SW 1271 (cell line): ENCODE data around the gene WRNIP1.
"Not testable (repeated sequence)": the region's sequence is repeated elsewhere in the genome, so short reads cannot be mapped to it uniquely, and the experiment has no call there.

Experiments used
- DNase-seq, 2 experiments: peaks; one replicate each; lab custom pipeline; 2025; lab: John Stamatoyannopoulos, UW

Gene WRNIP1

DNA sequence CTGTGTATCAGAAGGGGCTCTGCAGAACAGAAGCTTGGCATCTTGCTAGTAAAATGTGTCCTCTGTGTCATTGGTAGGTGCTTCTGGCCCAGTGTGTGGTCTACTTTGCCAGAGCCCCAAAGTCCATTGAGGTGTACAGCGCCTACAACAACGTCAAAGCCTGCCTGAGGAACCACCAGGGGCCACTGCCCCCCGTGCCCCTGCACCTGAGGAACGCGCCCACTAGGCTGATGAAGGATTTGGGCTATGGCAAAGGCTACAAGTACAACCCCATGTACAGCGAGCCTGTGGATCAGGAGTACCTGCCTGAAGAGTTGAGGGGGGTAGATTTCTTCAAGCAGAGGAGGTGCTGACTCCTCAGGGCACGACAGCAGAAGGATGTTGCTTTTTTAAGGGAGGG, 19.7 kb downstream of the WRNIP1 start:
- DNase-seq, result no peak

DNA sequence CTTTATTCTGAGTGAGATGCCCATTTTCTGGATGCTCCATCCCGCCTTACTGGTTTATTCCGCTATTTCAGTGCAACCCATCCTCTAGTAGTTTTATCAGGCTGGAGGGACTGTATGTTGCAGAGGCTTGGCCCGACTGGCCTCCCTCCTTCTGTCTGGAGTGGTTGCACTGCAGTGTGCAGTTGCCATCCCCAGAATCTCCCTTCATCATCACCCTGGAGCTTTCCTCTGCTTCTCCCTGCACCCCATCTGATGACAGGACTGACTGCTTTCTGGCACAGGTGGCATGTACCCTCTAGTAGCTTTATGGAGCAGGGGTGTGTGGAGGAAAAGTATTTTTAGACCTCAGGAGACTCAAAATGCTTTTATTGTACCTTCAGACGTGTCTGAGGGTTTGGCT, 21.1 kb downstream of the WRNIP1 start:
- no peak for DNase-seq

DNA sequence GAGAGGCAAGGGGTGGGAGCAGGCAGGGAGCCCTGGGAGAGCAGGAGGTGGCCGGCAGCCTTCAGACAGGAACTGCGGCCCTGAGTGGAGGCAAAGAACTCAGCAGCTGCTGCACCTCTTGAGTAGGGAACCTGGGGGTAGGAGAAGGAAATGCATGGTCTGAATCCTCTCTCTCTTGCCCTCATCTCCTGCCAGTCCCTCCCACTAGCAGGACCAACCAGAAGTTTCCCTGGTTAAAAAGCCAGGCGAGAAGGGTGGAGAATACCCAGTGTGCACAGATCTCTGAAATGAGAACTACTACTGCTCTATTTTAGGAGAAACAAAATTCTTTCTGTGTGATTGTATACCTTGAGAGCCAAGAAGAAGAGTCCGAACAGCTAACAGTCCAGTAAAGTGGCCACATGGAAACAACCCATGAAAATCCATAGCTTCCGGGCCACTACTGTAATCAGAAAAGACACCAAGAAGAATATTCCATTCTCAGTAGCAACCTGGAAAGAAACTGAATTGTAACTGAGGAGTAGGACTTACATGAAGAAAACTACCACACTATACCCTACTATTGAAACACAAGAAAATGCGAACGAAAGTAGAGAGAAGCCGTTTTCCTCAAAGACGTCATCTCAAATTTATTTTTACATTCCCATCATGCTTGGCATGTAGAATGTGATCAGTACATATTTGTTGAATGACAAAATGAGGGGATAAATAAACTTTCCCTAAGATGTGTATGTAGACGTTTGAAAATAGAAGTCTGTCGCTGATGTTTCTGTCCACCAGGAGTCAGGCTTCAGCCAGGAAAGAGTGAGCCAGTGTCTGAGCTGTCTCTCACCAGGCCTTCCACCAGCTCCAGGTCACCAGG, 25.6 kb downstream of the WRNIP1 start:
- peak; percentile 43 to 82 for DNase-seq

DNA sequence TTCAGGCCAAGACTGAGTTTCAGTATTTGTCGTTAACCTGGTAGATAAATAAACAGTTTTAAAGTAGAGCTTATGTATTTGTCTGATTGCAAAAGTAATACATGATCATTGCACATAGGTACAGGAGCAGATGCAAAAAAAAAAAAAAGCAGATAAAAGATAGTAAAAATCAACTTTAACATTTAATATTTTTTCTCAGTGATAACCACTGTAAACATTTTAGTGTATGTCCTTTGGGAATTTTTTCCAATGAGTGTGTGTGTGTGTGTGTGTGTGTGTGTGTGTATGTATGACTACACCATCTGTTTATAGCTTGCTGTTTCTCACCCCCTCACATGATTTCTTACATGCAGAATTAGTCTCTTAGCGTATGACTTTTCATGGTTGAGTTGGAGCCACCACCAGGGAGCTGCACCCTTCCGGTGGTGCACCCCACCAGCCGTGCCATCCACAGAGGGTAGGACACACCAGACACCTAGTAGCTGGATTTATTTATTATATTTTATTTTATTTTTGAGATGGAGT, 26.3 kb downstream of the WRNIP1 start:
- DNase-seq, result no peak

DNA sequence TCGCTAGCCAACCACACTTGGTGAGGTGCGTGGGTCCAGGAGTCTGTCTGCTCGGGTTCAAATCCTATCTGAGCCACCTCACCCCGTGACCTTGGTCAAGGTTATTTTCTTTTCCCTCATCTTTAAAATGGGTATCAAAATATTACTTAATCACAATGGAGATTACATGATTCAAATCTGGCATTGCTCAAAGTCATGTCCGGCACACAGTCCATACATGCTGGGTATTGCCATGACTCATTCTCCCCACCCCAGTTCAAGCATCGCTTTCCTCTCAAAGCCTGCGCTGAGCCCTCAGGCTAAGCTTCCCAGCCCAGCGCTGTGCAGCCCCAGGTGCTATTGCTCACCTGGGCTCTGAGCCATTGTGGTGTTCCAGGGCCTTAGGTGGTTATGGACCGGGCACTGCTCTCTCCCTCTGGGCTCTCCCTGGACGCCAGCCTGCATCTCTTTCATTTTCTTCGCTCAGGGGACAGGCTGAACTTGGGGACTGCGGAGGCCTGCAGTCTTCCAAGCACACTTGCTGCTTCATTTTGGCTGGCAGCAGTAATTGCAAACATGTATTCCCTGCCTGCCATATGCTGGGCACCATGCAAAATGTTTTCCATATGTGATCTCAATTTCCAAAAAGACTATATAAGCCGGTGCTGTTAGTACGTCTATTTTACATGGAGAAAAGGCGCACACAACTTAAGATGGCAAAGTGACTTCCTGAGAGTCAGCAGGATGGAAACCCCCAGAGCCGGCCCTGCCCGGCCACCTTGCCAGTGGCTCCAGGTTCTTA, 27.3 kb downstream of the WRNIP1 start:
- DNase-seq, result no peak

DNA sequence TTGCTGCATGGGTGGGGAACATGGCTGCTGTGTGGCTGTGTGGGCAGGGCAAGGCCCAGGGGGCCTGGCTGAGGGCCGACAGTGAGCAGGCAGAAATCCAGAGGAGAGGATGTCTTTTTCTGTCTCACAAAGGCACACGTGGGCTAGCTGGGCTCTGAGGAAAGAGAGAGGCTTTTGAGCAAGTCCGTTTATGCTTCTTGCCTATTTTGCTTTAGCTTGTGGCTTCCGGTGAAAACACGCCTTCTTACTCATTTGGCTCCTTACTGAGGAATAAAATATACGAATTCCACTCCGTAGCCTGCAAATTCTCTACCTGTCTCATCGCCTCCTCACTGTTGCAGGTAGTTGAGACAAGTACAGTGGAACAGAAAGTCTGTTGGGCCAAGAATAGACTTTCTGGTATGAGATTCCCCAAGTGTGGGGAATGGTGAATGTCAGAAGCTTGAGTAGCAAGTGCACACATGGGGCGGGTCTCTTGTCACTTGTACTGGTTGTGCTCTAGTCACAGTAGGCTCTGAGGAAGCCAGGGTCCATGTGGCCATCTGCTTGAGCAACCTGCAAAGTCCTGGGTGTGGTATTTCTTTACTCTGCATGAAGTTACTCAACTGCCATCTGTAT, 28.4 kb downstream of the WRNIP1 start:
- DNase-seq, result no peak

DNA sequence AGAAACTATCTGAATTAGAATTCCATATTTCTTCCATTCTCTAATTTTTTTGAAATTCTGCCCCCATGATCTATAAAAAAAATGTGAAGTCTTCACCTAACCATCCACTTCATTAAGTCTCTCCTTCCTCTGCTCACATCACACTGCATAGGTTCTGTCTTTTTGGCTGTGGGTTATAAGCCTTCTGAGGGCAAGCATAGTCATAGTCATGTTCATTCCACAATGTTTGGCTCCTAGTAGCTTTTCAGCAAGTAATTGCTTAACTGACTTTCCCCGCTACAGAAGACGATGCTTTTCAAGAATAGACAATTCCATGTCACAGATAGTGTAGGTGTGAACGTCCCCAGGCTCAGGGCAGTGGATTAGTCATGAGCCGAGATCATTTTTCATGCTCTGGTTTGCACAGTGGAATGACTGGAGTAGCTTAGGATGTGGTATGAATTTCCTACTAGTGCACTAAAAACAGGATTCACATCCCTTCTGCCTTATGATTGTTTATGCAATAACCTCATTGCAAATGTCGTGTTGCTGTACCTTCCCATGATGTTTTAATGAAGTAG, 29.1 kb downstream of the WRNIP1 start:
- DNase-seq, result no peak

DNA sequence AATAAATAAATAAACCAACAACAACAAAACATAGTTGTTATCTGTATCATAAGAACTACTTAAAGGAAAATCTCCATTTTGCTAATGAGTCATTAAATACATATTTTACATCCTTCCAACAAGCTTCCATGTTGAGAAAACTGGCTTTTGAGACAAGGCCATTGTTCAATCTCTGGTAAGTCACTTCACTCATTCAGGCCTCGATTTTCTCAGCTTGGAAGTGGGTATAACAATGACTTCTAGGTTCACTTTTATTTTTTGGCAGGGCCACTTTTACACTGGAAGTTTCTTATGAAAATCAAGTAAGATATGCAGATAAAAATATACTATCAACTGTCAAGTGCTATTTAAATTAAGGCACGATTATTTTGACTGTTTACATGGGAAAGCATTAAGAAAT, 30.0 kb downstream of the WRNIP1 start:
- DNase-seq, result no peak

DNA sequence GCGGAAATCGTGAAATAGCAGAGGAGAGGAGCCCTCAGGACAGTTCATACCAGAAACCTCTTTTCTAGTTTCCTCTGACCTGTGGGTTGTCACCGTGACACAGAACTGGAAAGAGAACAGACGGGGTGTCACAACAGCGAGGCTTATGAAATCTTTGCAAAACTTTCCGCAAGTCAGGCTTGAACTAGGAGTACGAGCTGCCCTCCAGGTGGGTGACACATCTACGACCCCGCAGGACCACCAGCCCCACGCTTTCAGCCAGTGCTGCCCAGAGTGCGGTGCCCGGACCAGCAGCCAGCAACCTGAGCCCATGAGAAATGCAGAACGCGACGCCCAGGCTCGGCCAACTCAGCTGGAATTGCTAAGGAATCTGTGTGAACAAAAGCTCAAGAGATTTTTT, 30.8 kb downstream of the WRNIP1 start:
- DNase-seq, result no peak

DNA sequence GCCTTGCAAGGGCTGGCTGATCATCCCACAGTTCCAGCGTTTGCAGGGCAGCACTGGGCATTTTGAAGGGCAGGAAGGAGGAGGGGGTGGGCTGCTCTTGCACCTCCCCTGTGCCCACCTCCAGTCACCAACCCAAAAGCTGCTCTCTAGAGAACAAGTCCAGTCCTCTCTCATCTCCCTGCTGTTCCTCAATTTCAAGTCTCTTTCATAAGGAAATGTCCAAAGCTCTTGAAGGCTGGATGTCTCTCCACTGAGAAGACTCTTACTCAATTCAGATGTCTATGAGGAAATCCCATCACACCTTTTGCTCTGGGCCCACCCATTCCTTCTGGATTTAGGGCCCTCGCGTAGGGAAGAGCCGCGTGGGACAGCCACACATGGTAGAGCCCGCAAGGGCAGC, 31.7 kb downstream of the WRNIP1 start:
- no peak for DNase-seq

DNA sequence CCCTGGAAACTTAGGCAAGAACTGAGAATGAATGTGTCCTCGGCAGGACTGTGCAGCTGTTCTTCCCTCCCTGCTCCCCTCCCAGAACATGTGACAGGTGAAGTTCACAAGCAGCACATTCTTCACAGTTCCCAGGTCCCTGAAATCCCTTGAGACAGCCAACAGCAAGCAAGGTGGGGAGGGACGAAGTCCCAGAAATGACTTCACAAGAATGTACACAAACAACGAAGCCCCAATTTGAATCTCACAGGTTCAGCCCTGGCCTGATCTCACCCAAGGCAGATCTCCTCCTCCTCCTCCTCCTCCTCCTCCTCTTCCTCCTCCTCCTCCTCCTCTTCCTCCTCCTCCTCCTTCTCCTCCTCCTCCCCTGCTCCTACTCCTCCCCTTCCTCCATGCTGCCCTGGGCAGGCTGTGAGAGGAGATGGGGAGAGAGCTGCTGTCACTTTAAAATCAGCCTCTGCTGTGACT, 32.4 kb downstream of the WRNIP1 start:
- no peak for DNase-seq

DNA sequence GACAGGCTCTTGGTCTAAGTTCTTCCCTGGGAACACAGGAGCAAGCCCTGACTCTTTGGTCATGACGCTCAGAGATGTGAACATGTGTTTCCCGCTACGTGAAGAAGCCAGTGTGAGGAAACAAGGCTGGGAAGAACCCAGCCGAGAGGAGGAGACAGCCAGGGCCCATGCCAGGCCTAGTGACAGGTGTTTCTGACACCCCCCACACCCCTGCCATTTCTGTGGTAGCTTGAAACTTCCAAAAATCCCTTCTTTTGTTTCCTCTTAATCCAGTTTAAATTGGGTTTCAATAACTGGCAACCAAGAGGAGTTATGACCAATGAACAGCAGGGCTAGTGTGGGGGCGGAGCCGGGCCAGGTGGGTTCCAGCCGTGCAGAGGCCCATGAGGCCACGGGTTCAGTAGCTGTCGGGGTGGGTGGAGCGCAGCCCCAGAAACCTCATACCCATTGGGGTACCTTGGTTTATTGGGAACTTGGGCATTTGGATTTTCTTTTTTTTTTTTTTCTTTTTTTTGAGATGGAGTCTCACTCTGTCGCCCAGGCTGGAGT, 33.5 kb downstream of the WRNIP1 start:
- DNase-seq, result no peak

DNA sequence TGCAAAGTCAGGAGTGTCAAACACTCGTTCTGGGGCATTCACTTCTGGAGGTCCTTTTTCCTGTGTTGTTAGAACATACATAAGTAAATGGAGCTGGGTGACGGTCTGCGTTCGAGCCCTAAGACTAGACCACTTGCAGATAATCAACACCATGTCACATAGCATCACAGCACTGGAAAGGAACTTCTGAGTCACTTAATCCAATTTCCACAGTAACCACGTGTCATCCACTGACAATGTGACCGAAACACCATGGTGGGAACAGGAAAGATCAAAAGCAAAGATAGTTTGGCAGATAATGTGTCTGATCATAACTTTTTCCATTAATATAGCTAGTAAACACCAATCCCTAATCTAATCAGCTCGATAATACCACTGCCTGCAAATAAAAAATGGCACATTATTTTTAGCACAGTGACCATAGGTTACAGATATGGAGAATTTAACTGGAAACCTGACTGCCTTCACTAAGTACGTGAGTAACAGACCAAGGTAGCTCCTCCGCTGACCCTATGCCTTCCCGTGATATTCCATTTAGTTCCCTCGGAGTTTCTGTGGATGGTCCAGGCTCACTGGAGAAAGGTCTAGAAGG, 34.8 kb downstream of the WRNIP1 start:
- no peak for DNase-seq

DNA sequence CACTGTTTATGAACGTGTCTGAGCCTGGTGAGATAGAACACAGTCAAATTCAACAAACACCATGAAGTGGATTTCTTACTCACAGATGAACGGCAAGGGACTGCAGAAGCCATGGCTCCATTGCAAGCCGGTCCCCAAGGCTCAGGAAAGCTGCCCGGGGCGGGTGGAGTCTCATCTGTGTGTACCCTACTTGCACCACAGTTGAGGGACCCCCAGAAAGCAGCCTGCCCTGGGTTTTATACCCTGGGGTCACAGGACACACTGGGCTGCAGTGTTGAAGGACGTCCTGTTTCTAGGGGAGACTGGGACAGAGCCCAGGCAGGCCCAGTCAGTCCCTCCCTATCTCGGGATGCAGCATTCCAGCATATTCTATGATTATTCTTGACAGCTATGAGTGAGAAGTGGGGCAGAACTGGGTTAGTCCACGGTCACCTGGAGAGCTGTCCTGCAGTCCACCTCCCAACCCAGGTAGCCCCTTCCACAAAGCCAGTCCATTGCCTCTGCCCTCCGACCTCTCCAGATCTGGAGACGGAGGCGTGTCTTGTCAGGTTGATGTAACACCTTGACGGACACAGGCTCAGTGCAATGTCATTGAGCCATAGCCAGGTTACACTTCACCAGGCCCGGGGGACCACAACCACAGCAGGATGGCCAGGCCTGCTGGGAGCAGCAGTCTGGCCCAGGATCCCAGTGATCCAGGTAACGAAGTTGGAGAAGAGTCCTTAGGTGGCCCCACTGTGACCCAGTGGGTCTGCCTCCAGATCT, 35.5 kb downstream of the WRNIP1 start:
- DNase-seq, result no peak

DNA sequence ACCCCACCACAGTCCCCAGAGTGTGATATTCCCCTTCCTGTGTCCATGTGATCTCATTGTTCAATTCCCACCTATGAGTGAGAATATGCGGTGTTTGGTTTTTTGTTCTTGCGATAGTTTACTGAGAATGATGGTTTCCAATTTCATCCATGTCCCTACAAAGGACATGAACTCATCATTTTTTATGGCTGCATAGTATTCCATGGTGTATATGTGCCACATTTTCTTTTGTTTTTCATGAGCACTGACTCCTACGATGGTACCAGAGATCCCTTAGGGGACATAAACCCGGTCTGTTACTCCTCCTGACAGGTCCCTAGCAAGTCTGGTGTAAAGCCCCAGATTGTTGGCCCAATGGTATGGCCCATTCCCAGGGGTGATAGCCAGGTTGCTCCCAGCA, 36.5 kb downstream of the WRNIP1 start:
- DNase-seq, result not testable (repeated sequence)

DNA sequence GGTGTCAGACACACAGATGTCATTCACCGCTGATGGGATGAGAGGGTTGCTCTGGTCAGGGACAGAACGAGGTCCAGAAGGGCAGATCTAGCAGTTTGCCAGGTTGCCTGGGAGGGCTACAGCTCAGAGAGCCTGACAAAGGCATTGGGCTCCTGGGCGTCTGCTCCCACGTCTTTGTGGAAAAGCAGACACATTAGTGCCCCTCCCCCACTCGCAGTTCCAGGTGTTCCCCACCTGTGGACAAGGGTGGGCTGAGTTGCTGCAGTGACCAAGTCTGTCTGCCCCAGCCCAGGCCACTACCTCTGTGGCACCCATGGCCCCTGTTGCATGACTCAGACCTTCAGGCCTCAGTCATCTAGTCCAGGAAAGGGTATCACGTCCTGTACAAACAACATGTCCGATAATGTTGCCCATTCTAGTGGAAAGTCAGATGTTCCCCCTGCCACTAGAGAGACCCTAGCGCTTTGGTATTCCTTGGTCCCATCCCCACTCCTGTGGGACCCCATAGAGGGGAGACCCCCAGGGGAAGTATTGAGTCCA, 37.4 kb downstream of the WRNIP1 start:
- no peak for DNase-seq

DNA sequence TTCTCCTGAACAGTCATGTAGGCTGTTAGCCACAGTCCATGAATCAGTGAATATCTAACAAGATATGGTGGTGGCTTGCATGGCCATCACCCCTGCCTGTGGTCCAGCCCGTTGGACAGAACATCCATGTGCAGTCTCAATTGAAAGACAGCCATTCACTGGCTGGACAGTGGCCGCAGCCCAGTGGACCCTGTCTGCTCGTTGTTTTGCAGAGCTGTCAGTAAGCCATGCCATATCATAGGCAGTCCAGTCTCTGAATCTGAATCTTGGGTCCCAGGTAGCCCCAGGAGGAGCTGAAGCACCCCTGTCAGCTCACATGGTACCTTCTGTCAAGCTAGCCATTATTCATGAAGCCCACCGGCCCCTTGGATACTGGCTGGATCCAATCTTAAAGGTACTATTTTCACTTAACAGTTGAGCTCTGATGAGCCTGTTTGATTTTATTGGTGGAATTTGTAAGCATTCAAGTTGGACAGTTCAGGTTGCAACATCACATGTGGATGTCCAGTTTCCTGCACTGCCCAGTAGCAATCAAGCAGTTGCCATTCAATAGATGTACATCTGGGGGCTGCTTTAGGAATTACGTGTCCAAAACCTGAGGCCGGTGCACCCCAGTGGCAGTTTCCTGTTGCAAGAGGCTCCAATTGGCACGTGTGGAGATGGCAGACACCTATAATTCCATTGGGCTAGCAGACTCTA, 38.7 kb downstream of the WRNIP1 start:
- no peak for DNase-seq

DNA sequence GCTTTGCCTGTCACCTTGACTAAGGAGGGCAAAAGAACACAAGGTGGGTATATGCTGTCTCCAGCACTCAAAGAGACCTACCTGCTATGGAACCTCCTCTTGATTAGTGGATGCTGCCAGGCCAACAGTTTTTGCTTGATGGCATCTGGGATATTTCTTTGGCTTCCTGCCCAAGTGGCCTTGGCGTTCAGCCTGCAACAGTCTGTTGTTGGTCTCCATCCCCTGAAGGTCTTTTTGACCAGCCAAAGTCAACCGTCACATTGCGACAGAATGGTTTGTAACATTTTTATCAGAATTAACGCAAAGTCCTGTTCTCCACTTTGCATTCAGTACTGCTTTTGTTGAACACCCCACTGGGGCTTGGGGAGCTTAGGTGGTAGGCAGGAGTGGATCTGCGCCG, 39.3 kb downstream of the WRNIP1 start:
- DNase-seq, result no peak

DNA sequence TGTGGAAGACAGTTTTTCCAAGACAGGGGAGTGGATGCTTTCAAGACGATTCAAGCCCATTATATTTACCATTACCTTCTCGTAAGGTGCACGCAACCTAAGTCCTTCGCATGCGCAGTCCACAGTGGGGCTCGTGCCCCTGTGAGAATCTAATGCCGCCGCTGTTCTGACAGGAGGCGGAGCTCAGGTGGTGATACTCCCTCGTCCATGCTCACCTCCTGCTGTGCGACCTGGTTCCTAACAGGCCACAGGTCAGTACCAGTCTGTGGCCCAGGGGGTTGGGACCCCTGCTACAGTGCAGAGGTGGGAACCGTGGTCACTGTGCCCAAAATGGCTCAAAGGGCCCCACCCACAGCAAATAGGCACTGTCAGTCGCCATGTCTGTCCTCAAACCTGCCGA, 39.8 kb downstream of the WRNIP1 start:
- DNase-seq, result no peak

DNA sequence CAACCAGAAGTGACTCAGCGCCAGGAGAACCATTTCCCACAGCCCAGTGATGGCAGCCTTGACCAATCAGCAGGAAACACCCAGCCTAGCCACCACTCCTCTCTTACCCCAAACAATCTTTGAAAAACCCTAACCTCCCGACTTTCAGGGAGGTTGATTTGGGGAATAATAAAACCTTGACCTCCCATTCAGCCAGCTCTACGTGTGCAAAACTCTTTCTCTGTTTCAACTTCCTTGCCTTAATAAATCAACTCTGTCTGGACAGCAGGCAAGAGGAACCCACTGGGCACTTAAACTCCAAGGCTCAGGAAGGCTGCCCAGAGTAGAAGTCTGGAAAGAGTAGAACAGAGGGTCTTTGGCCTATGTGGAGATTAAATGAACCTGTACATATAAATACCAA, 41.5 kb downstream of the WRNIP1 start:
- no peak for DNase-seq
